HUES48 (cell line): Measurements from ENCODE around the gene MOG.

ENCODE experiments used
- H3K27ac ChIP-seq: one replicate; pipeline ENCODE4 v1.7.0; 2013; ENCODE audit warnings: low read depth, low read length, inconsistent platforms
- H3K27me3 ChIP-seq: 2 replicates; pipeline ENCODE4 v1.6.1; 2013; ENCODE audit warnings: mild to moderate bottlenecking, low read length; ENCODE audit not compliant: control insufficient read depth, insufficient read depth
- H3K36me3 ChIP-seq: 2 replicates; pipeline ENCODE4 v1.6.1; 2013; ENCODE audit warnings: low read length; ENCODE audit not compliant: control insufficient read depth, insufficient read depth
- H3K4me1 ChIP-seq: 2 replicates; pipeline ENCODE4 v1.6.1; 2013; ENCODE audit warnings: mild to moderate bottlenecking, low read length; ENCODE audit not compliant: control insufficient read depth, insufficient read depth
- H3K4me3 ChIP-seq: 2 replicates; pipeline ENCODE4 v1.5.1; 2013; ENCODE audit warnings: mild to moderate bottlenecking, low read depth, low read length
- H3K9ac ChIP-seq: 2 replicates; pipeline ENCODE4 v1.6.1; 2013; ENCODE audit warnings: mild to moderate bottlenecking, low read depth, low read length, moderate library complexity
- H3K9me3 ChIP-seq: 2 replicates; pipeline ENCODE4 v1.6.1; 2013; ENCODE audit warnings: low read length; ENCODE audit not compliant: control insufficient read depth, insufficient read depth

Gene MOG

GRCh38 chr6:29641430-29642148 lies 15.3 kb upstream of the MOG start:
- H3K27ac ChIP-seq = peak overlapping the region; percentile 18
- no peaks in the 10 kb centered on the region for H3K36me3 ChIP-seq
- no peak overlapping the region for H3K4me3 ChIP-seq
- no peaks in the 10 kb centered on the region for H3K27me3 ChIP-seq
- H3K4me1 ChIP-seq = peaks cover 17% of the 10 kb centered on the region
- H3K9me3 ChIP-seq = no peaks in the 10 kb centered on the region
- no peak overlapping the region for H3K9ac ChIP-seq

- H3K4me1 ChIP-seq = peaks cover 24% of the 10 kb centered on the region
- no peaks in the 10 kb centered on the region for H3K27me3 ChIP-seq
- H3K9me3 ChIP-seq = no peaks in the 10 kb centered on the region
- no peak overlapping the region for H3K4me3 ChIP-seq
- no peak overlapping the region for H3K9ac ChIP-seq
- no peak overlapping the region for H3K27ac ChIP-seq
- H3K36me3 ChIP-seq = no peaks in the 10 kb centered on the region
Observed at GRCh38 chr6:29647927-29648642, 8.8 kb upstream of the MOG start.

- H3K4me3 ChIP-seq = peak overlapping the region; percentile 56
- no peaks in the 10 kb centered on the region for H3K36me3 ChIP-seq
- no peaks in the 10 kb centered on the region for H3K9me3 ChIP-seq
- H3K27me3 ChIP-seq = no peaks in the 10 kb centered on the region
- H3K9ac ChIP-seq = no peak overlapping the region; the same call in 1 of the 2 replicates
- peak overlapping the region; percentile 80 for H3K27ac ChIP-seq
- peaks cover 24% of the 10 kb centered on the region for H3K4me1 ChIP-seq
Observed at GRCh38 chr6:29649701-29650673, 6.9 kb upstream of the MOG start.

GRCh38 chr6:29651413-29652197 lies 5.3 kb upstream of the MOG start:
- Histone ChIP-seq H3K4me3 (no peak overlapping the region), H3K9me3 (no peaks in the 10 kb centered on the region), H3K27me3 (no peaks in the 10 kb centered on the region), H3K36me3 (no peaks in the 10 kb centered on the region), H3K27ac (peak overlapping the region; percentile 15), H3K4me1 (peaks cover 30% of the 10 kb centered on the region), H3K9ac (no peak overlapping the region)

GRCh38 chr6:29652198-29652584 lies 4.7 kb upstream of the MOG start:
- Histone ChIP-seq H3K4me1 (peaks cover 33% of the 10 kb centered on the region), H3K9me3 (no peaks in the 10 kb centered on the region), H3K9ac (no peak overlapping the region), H3K4me3 (no peak overlapping the region), H3K27me3 (no peaks in the 10 kb centered on the region), H3K27ac (peak overlapping the region; percentile 15), H3K36me3 (no peaks in the 10 kb centered on the region)

GRCh38 chr6:29653452-29654038 lies 3.3 kb upstream of the MOG start:
- no peak overlapping the region for H3K4me3 ChIP-seq
- H3K27me3 ChIP-seq = no peaks in the 10 kb centered on the region
- no peaks in the 10 kb centered on the region for H3K9me3 ChIP-seq
- H3K36me3 ChIP-seq = no peaks in the 10 kb centered on the region
- H3K27ac ChIP-seq = no peak overlapping the region
- no peak overlapping the region for H3K9ac ChIP-seq
- H3K4me1 ChIP-seq = peaks cover 28% of the 10 kb centered on the region

GRCh38 chr6:29655658-29656057 lies 1.2 kb upstream of the MOG start:
- H3K4me3 ChIP-seq = no peak overlapping the region

GRCh38 chr6:29656157-29656556 lies 735 bp upstream of the MOG start:
- Histone ChIP-seq H3K36me3 (no peaks in the 10 kb centered on the region), H3K4me3 (no peak overlapping the region), H3K4me1 (peaks cover 22% of the 10 kb centered on the region), H3K9me3 (no peaks in the 10 kb centered on the region), H3K9ac (no peak overlapping the region), H3K27ac (no peak overlapping the region), H3K27me3 (no peaks in the 10 kb centered on the region)

More at GRCh38 chr6:29655658-29656057, 1.2 kb upstream of the MOG start:
- Histone ChIP-seq H3K9ac (no peak overlapping the region), H3K27ac (no peak overlapping the region), H3K27me3 (no peaks in the 10 kb centered on the region), H3K4me1 (peaks cover 17% of the 10 kb centered on the region), H3K9me3 (no peaks in the 10 kb centered on the region), H3K36me3 (no peaks in the 10 kb centered on the region)

GRCh38 chr6:29661071-29661470 lies 4.2 kb downstream of the MOG start:
- Histone ChIP-seq H3K9ac (peak overlapping the region; percentile 10; the same call in 1 of the 2 replicates), H3K27me3 (no peaks in the 10 kb centered on the region), H3K4me1 (peaks cover 32% of the 10 kb centered on the region), H3K36me3 (no peaks in the 10 kb centered on the region), H3K27ac (peak overlapping the region; percentile 95), H3K4me3 (no peak overlapping the region), H3K9me3 (no peaks in the 10 kb centered on the region)
